GM10248 (cell line): ENCODE results near the gene ARRDC3.
"Not testable (repeated sequence)": the region's sequence is repeated elsewhere in the genome, so short reads cannot be mapped to it uniquely, and the experiment has no call there.

Experiments
- CTCF ChIA-PET: fragments of 300-600 bp; sonication (Branson Sonifier 250); formaldehyde crosslinking; extraction: SDS; loops from one replicate; lab custom pipeline; 2021; ENCODE audit warnings: antibody characterized with exemption; lab: Yijun Ruan, JAX
- POLR2A ChIA-PET: fragments of 350-650 bp; sonication (Branson Sonifier 250); formaldehyde crosslinking; extraction: SDS; loops from one replicate; lab custom pipeline; 2020; ENCODE audit warnings: antibody characterized with exemption; lab: Yijun Ruan, JAX
- DNase-seq: peaks from one replicate; pipeline ENCODE4 v3.0.0; 2012; ENCODE audit errors: extremely low spot score
- CTCF ChIP-seq: IDR thresholded peaks from 2 replicates; pipeline ENCODE4 v1.5.1; 2012; ENCODE audit warnings: mild to moderate bottlenecking, low read depth; ENCODE audit errors: extremely low read depth, missing control alignments, control extremely low read depth

Gene ARRDC3

GRCh38 chr5:91388362-91388761 lies 5.2 kb upstream of the ARRDC3 start:
- TF ChIP-seq CTCF: no peak
- POLR2A ChIA-PET: no interaction called here
- CTCF ChIA-PET: interaction anchor here (1.0 to 6.9 kb wide), 6 partner anchors 8 to 456 kb away, joined by 3 to 92 read pairs (median 42); no protein-coding TSS in a partner anchor
- DNase-seq: no peak

- TF ChIP-seq CTCF: no peak
- DNase-seq: no peak
Observed at GRCh38 chr5:91386120-91386519, 3.0 kb upstream of the ARRDC3 start.

DNA sequence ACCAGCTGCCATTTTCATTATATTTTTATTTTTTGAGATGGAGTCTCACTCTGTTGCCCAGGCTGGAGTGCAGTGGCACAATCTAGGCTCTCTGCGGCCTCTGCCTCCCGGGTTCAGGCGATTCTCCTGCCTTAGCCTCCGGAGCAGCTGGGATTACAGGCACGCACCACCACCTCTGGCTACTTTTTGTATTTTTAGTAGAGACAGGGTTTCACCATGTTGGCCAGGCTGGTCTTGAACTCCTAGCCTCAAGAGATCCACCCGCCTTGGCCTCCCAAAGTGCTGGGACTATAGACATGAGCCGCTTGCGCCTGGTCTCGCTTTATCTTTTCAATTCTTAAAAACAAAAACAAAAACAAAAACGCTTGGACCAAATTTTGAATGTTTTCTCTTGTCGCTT lies 2.5 kb upstream of the ARRDC3 start:
- CTCF ChIA-PET: interaction anchor here (0.6 to 6.9 kb wide), 60 partner anchors 9 to 602 kb away, joined by 3 to 92 read pairs (median 6); no protein-coding TSS in a partner anchor
- POLR2A ChIA-PET: not testable (repeated sequence)

More at GRCh38 chr5:91386120-91386519, 3.0 kb upstream of the ARRDC3 start:
- ChIA-PET POLR2A (no interaction called here), CTCF (interaction anchor here (0.6 to 6.9 kb wide), 22 partner anchors 9 to 520 kb away, joined by 3 to 92 read pairs (median 9); no protein-coding TSS in a partner anchor)

DNA sequence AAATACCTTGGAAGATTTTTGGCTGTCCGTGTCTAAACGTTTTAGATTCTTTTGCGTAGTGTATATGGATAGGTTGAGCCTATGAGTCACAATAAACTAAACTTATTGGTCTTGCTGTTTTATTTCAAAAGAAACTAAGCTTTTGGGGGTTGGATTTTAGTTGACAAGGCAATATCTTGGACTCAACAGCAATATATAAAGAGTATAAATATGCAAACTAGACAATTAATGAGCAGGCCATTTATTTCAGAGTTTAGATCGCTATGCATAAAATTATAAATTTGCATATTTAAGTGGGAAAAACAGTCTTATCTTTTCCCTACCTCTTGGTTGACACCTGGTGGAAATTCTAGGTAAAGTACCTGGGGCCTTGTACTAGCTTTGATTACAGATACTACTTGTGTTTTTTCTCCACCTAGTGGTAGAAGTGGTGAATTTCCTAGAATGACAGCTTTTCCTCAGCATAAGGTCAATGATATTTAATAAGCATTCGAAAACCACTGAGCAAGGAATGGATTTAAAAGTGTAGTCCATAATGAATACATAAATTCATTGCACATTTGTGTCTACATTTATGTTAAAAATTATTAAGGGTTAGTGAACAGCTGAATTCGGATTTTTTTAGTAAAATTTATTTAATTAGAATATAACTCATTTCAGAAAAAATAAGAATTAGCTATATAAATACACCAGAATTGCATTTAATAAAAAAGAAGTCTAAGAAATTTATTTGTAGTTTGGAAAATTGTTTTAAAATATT lies 1.7 kb upstream of the ARRDC3 start:
- CTCF ChIA-PET: interaction anchor here (0.6 to 6.9 kb wide), 63 partner anchors 9 to 601 kb away, joined by 3 to 92 read pairs (median 6); no protein-coding TSS in a partner anchor

More for the DNA sequence above, 2.5 kb upstream of the ARRDC3 start:
- not testable (repeated sequence) for DNase-seq

DNA sequence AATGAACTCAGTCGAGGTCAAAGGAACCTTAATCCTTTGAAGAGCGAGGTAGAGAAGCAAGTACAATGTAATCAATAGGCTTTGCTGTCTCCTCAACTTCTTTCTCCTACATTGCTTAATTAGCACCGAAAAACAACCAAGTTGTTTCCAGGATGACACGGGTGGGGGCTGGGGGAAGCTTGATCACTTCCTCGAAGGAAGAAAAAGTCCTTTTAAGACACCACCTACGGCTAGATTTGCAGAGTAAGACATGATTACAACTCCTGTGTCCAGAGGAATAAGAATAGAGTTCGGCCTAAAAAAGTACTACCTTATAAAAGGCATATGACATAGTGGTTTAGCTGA lies 811 bp upstream of the ARRDC3 start:
- DNase-seq: no peak
- ChIA-PET POLR2A (interaction anchor here (0.6 to 1.9 kb wide), 8 partner anchors 13 to 305 kb away, joined by 3 to 9 read pairs (median 4); no protein-coding TSS in a partner anchor), CTCF (interaction anchor here (0.6 to 6.9 kb wide), 35 partner anchors 9 to 452 kb away, joined by 3 to 92 read pairs (median 9); no protein-coding TSS in a partner anchor)
- no peak for TF ChIP-seq CTCF

More for the DNA sequence above, 1.7 kb upstream of the ARRDC3 start:
- peak; percentile 84 for TF ChIP-seq CTCF
- peak; percentile 75 for DNase-seq
- POLR2A ChIA-PET: no interaction called here

- ChIA-PET CTCF (interaction anchor here (0.9 to 6.9 kb wide), 9 partner anchors 12 to 450 kb away, joined by 3 to 92 read pairs (median 49); no protein-coding TSS in a partner anchor), POLR2A (interaction anchor here (0.6 to 1.9 kb wide), 10 partner anchors 9 to 854 kb away, joined by 3 to 9 read pairs (median 3); no protein-coding TSS in a partner anchor)
- DNase-seq: no peak
- TF ChIP-seq CTCF: no peak
Observed at GRCh38 chr5:91382530-91383026, 539 bp downstream of the ARRDC3 start.
